Measurements from ENCODE around the gene RAG1. TPM values are rescaled to one million over a fixed set of nuclear protein-coding genes. Genes with fewer than 3 reads are reported as not detected.
A peak's percentile ranks its signal among the peaks of the same experiment; 100 is the strongest.

The RAG1 gene
- total and polyA plus RNA-seq, 3 experiments from 2014 or later = 0.27 to 0.44 (median 0.35) TPM

DNA sequence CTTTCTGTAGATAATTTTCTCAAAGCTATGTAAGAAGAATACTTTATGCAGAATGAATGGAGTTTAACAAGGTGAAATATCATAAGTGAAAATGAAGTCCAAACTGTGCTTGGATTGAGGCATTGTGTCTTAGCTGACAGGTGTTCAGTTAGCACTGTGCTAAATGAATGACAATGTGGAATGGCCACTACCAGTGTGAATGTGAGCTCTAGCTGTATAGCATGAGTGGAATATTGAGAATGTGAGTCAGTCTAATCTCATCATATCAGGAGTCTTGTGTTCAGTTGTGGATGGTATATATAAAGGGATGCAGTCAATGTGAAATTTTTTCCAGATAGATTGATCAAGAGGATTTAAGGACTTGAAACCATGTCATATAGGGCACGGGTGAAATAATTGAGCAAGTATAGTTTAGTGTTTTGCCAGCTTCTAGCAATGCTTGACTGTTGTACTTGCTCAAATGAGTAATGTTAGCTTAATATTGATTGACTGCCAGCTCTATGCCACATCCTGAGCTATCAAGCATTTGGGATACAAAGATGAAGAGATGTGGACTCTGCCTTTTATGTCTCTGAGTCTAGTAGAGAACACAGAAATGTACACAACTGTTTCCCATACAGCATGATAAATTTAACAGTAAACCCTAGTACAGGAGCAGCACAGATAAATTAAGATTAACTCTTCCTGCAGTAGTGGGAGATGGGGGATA is 40.8 kb downstream of the RAG1 start:
- no peaks in the 10 kb centered on the region for H3K27me3 ChIP-seq (ENCODE audit: insufficient read depth, low read length, poor library complexity, severe bottlenecking)
- no peaks in the 10 kb centered on the region for H3K36me3 ChIP-seq (ENCODE audit: insufficient read depth, low read length)
- Mint-ChIP-seq H3K4me3 (no peak overlapping the region), H3K36me3 (no peaks in the 10 kb centered on the region), H3K27ac (no peak overlapping the region), H3K4me1 (no peaks in the 10 kb centered on the region), H3K27me3 (peaks cover 0 to 37% of the 10 kb centered on the region in 2 donors), H3K9me3 (no peaks in the 10 kb centered on the region)
- CTCF ChIA-PET = no interaction called here
- H3K27ac ChIP-seq (ENCODE audit: low read depth, low read length) = no peak overlapping the region
- no peaks in the 10 kb centered on the region for H3K4me1 ChIP-seq (ENCODE audit: insufficient read depth, low read length)
- H3K9me3 ChIP-seq (ENCODE audit: low read length) = no peaks in the 10 kb centered on the region
- POLR2A ChIA-PET = no interaction called here
- no peak overlapping the region for H3K4me3 ChIP-seq (ENCODE audit: low read length)
- DNase-seq = no peak

DNA sequence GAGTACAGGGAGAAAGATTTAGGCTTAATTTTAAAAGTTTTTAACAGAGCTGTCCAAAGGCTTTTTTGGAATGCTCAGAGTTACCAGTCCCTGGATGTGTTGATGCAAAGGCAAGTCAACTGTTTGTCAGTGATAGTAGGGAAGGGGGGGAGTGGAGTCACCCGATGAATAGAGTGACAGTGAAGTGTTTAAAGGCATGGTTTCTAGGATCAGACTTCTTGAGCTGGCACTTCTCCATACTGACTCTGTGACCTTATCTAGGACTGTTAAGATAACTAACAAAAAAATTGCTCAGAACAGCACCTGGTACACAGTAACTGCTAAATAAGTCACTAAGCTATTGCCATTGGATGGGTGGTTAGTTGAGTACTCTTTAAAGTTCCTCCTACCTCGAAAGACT is 41.6 kb downstream of the RAG1 start:
- no peaks in the 10 kb centered on the region for H3K27me3 ChIP-seq (ENCODE audit: insufficient read depth, low read length, poor library complexity, severe bottlenecking)
- POLR2A ChIA-PET = no interaction called here
- peaks cover 0 to 32% of the 10 kb centered on the region in 2 donors for H3K27me3 Mint-ChIP-seq

GRCh38 chr11:36615826-36616225 is 48.0 kb downstream of the RAG1 start:
- Histone ChIP-seq H3K27ac (ENCODE audit: low read depth, low read length) (no peak overlapping the region), H3K4me1 (ENCODE audit: insufficient read depth, low read length) (no peaks in the 10 kb centered on the region), H3K4me3 (ENCODE audit: low read length) (no peak overlapping the region), H3K27me3 (ENCODE audit: insufficient read depth, low read length, poor library complexity, severe bottlenecking) (peaks cover 4% of the 10 kb centered on the region), H3K36me3 (ENCODE audit: insufficient read depth, low read length) (no peaks in the 10 kb centered on the region), H3K9me3 (ENCODE audit: low read length) (no peaks in the 10 kb centered on the region)
- Mint-ChIP-seq H3K27ac (no peak overlapping the region), H3K36me3 (no peaks in the 10 kb centered on the region), H3K4me3 (no peak overlapping the region), H3K4me1 (peaks cover 1 to 12% (median 5%) of the 10 kb centered on the region in 3 donors), H3K27me3 (peaks cover 8 to 28% of the 10 kb centered on the region in 2 donors), H3K9me3 (no peaks in the 10 kb centered on the region)
- POLR2A ChIA-PET = no interaction called here
- CTCF ChIA-PET = no interaction called here
- DNase-seq = no peak

More for the DNA sequence above, 41.6 kb downstream of the RAG1 start:
- Mint-ChIP-seq H3K36me3 (no peaks in the 10 kb centered on the region), H3K4me3 (no peak overlapping the region), H3K4me1 (no peaks in the 10 kb centered on the region), H3K27ac (no peak overlapping the region), H3K9me3 (no peaks in the 10 kb centered on the region)
- DNase-seq = no peak
- Histone ChIP-seq H3K9me3 (ENCODE audit: low read length) (no peaks in the 10 kb centered on the region), H3K36me3 (ENCODE audit: insufficient read depth, low read length) (no peaks in the 10 kb centered on the region), H3K4me1 (ENCODE audit: insufficient read depth, low read length) (no peaks in the 10 kb centered on the region), H3K27ac (ENCODE audit: low read depth, low read length) (no peak overlapping the region), H3K4me3 (ENCODE audit: low read length) (no peak overlapping the region)
- CTCF ChIA-PET = no interaction called here

- Mint-ChIP-seq H3K4me3 (no peak overlapping the region), H3K36me3 (no peaks in the 10 kb centered on the region), H3K9me3 (no peaks in the 10 kb centered on the region), H3K27me3 (peaks cover 8 to 22% of the 10 kb centered on the region in 2 donors), H3K27ac (no peak overlapping the region), H3K4me1 (peaks cover 1 to 12% (median 5%) of the 10 kb centered on the region in 3 donors)
- Histone ChIP-seq H3K27ac (ENCODE audit: low read depth, low read length) (no peak overlapping the region), H3K36me3 (ENCODE audit: insufficient read depth, low read length) (no peaks in the 10 kb centered on the region), H3K4me1 (ENCODE audit: insufficient read depth, low read length) (no peaks in the 10 kb centered on the region), H3K27me3 (ENCODE audit: insufficient read depth, low read length, poor library complexity, severe bottlenecking) (peaks cover 4% of the 10 kb centered on the region), H3K9me3 (ENCODE audit: low read length) (no peaks in the 10 kb centered on the region), H3K4me3 (ENCODE audit: low read length) (no peak overlapping the region)
- ChIA-PET CTCF (no interaction called here), POLR2A (no interaction called here)
- no peak for DNase-seq
These were observed 49.9 kb downstream of the RAG1 start for GRCh38 chr11:36617543-36618362.

DNA sequence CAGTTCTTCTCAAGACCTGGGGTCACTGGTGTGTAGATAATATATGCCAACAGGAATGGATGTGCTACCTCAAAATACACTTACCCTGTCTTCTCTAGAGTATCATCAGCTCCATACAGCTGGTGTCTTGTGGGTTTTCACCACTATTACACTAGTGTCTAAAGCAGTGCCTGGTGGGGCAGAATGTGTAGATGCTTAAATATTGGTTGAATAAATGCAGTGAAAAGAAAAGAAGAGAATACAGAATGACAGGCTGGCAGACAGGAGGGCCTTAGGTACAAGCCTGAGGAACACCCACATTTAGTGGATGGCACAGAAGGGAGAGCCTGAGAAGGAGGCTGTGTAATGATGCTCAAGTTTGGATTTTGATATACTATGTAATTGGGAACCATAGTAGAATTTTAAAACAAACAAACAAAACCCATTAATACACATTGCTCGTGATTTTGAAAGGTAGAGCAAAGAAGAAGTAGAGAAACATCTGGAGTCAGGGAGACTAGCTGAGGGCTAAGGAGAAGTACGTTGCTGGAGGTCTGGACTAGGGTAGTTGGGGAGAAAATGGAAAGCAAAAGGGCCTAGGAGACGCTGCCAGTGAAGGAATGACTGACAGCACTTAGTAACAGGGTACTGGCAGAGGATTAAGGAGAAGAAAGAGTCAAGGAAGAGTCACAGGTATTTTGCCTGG is 50.7 kb downstream of the RAG1 start:
- no peaks in the 10 kb centered on the region for H3K4me1 ChIP-seq (ENCODE audit: insufficient read depth, low read length)
- H3K4me1 Mint-ChIP-seq = peaks cover 1 to 12% (median 5%) of the 10 kb centered on the region in 3 donors
- POLR2A ChIA-PET = no interaction called here
- H3K9me3 Mint-ChIP-seq = no peaks in the 10 kb centered on the region
- no peaks in the 10 kb centered on the region for H3K36me3 Mint-ChIP-seq
- CTCF ChIA-PET = interaction anchor here (1.1 kb wide), 1 partner anchor 9 kb away, joined by 4 read pairs; no protein-coding TSS in a partner anchor
- no peak overlapping the region for H3K27ac Mint-ChIP-seq
- no peak for DNase-seq
- no peak overlapping the region for H3K4me3 ChIP-seq (ENCODE audit: low read length)
- H3K9me3 ChIP-seq (ENCODE audit: low read length) = no peaks in the 10 kb centered on the region
- H3K27ac ChIP-seq (ENCODE audit: low read depth, low read length) = no peak overlapping the region
- peaks cover 4% of the 10 kb centered on the region for H3K27me3 ChIP-seq (ENCODE audit: insufficient read depth, low read length, poor library complexity, severe bottlenecking)
- peak overlapping the region in 1 of 7 donors; percentile 1 for H3K4me3 Mint-ChIP-seq
- H3K36me3 ChIP-seq (ENCODE audit: insufficient read depth, low read length) = no peaks in the 10 kb centered on the region
- H3K27me3 Mint-ChIP-seq = peaks cover 8 to 22% of the 10 kb centered on the region in 2 donors

- Mint-ChIP-seq H3K27ac (no peak overlapping the region), H3K9me3 (no peaks in the 10 kb centered on the region), H3K36me3 (no peaks in the 10 kb centered on the region), H3K4me3 (no peak overlapping the region), H3K4me1 (peaks cover 1 to 12% (median 5%) of the 10 kb centered on the region in 3 donors), H3K27me3 (peaks cover 9 to 26% of the 10 kb centered on the region in 2 donors)
- ChIA-PET POLR2A (no interaction called here), CTCF (interaction anchor here (1.1 to 1.6 kb wide), 2 partner anchors 8 to 55 kb away, joined by 4 read pairs; no protein-coding TSS in a partner anchor)
- no peaks in the 10 kb centered on the region for H3K9me3 ChIP-seq (ENCODE audit: low read length)
- no peak for DNase-seq
- H3K27ac ChIP-seq (ENCODE audit: low read depth, low read length) = no peak overlapping the region
- no peaks in the 10 kb centered on the region for H3K36me3 ChIP-seq (ENCODE audit: insufficient read depth, low read length)
- no peaks in the 10 kb centered on the region for H3K4me1 ChIP-seq (ENCODE audit: insufficient read depth, low read length)
- peaks cover 4% of the 10 kb centered on the region for H3K27me3 ChIP-seq (ENCODE audit: insufficient read depth, low read length, poor library complexity, severe bottlenecking)
- no peak overlapping the region for H3K4me3 ChIP-seq (ENCODE audit: low read length)
These were observed 51.7 kb downstream of the RAG1 start for GRCh38 chr11:36619502-36619901.

GRCh38 chr11:36620246-36620645 is 52.4 kb downstream of the RAG1 start:
- no peak for DNase-seq
- no peaks in the 10 kb centered on the region for H3K9me3 Mint-ChIP-seq
- peaks cover 1 to 12% (median 5%) of the 10 kb centered on the region in 3 donors for H3K4me1 Mint-ChIP-seq
- ChIA-PET POLR2A (no interaction called here), CTCF (interaction anchor here (1.6 kb wide), 1 partner anchor 56 kb away, joined by 4 read pairs; no protein-coding TSS in a partner anchor)
- H3K27me3 ChIP-seq (ENCODE audit: insufficient read depth, low read length, poor library complexity, severe bottlenecking) = peaks cover 4% of the 10 kb centered on the region
- H3K27ac ChIP-seq (ENCODE audit: low read depth, low read length) = no peak overlapping the region
- no peaks in the 10 kb centered on the region for H3K36me3 Mint-ChIP-seq
- no peak overlapping the region for H3K27ac Mint-ChIP-seq
- no peaks in the 10 kb centered on the region for H3K9me3 ChIP-seq (ENCODE audit: low read length)
- H3K4me3 Mint-ChIP-seq = no peak overlapping the region
- no peak overlapping the region for H3K4me3 ChIP-seq (ENCODE audit: low read length)
- H3K36me3 ChIP-seq (ENCODE audit: insufficient read depth, low read length) = no peaks in the 10 kb centered on the region
- no peaks in the 10 kb centered on the region for H3K4me1 ChIP-seq (ENCODE audit: insufficient read depth, low read length)
- peaks cover 11 to 28% of the 10 kb centered on the region in 2 donors for H3K27me3 Mint-ChIP-seq
